ENCODE data around the gene ARHGAP28.

The ARHGAP28 gene

GRCh38 chr18:6878556-6879297 is 149.2 kb downstream of the ARHGAP28 start:
- Mint-ChIP-seq H3K27ac (peak overlapping the region; percentile 78 to 89 (median 84)), H3K4me3 (peak overlapping the region in 1 of 3 experiments; percentile 20), H3K9me3 (no peaks in the 10 kb centered on the region), H3K4me1 (peaks cover 57% of the 10 kb centered on the region), H3K36me3 (ENCODE audit: low read depth) (peaks cover 60% of the 10 kb centered on the region), H3K27me3 (ENCODE audit: low read depth) (no peaks in the 10 kb centered on the region)
- TF ChIP-seq CTCF (IDR thresholded peaks at IDR 0.05; ENCODE audit: unreplicated experiment in 3 of 3), result no peak

GRCh38 chr18:6879508-6880195 is 150.1 kb downstream of the ARHGAP28 start:
- no peak for TF ChIP-seq CTCF (IDR thresholded peaks at IDR 0.05; ENCODE audit: unreplicated experiment in 3 of 3)
- Mint-ChIP-seq H3K27me3 (ENCODE audit: low read depth) (no peaks in the 10 kb centered on the region), H3K9me3 (no peaks in the 10 kb centered on the region), H3K4me3 (no peak overlapping the region), H3K4me1 (peaks cover 61% of the 10 kb centered on the region), H3K36me3 (ENCODE audit: low read depth) (peaks cover 66% of the 10 kb centered on the region), H3K27ac (peak overlapping the region; percentile 78 to 89 (median 84))

DNA sequence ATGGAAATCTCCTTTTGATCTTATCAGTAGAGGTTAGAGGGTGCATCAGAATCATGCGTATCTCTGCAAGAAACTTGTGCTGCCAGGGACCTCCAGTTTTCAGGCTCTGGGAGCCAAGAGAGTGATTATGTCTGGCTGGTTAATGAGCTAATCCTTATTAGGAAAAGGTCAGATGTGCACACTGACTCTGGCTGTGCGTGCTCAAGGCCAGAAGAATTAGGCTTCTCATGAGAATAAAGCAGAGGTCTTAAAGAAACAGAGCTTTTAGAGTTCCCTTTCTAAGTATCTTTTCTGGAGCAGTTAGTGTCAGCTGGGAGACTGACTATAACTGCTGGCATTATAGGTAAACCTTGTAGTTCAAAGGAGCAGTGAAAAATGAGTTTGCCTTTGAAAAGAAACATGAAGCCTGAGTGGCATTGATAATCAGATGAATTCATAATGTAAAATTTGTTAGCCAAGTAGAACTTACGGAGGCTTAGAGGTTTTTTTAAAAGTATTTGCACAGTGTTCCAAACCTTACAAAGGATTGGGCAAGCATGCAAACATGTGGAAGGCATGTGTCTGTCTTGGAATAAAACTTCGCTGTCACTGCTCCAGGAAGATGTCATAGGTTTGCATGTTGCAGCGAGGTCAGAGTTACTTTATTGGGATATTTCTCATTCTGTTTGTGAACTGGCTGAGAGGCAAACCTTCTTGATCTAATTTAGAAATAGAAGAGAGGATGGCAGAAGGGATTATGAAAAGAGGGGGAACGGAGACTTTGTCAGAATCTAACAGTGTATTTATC is 151.7 kb downstream of the ARHGAP28 start:
- Mint-ChIP-seq H3K4me3 (no peak overlapping the region), H3K9me3 (no peaks in the 10 kb centered on the region), H3K36me3 (ENCODE audit: low read depth) (peaks cover 67% of the 10 kb centered on the region), H3K27me3 (ENCODE audit: low read depth) (no peaks in the 10 kb centered on the region), H3K27ac (peak overlapping the region; percentile 78 to 89 (median 84)), H3K4me1 (peaks cover 76% of the 10 kb centered on the region)
- no peak for TF ChIP-seq CTCF (IDR thresholded peaks at IDR 0.05; ENCODE audit: unreplicated experiment in 3 of 3)

DNA sequence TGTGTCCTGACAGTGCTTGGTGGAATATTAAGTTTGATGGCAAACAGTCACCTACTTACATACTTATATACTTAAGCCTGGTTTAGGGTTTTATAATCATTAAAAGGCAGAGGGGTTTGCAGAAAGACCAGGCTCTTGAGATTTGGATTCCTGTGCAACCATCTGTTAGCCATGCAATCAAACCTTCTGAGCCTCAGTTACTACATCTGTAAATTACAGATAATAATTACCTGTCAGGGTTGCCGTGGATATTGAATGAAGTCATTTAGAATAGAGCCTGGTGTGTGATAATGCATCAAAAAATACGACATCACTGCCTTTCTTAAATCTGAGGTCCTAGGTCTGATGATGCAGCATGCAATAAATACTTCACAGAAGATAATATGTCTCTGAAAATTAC is 152.9 kb downstream of the ARHGAP28 start:
- no peak for TF ChIP-seq CTCF (IDR thresholded peaks at IDR 0.05; ENCODE audit: unreplicated experiment in 3 of 3)
- no peak overlapping the region for H3K4me3 Mint-ChIP-seq
- no peaks in the 10 kb centered on the region for H3K9me3 Mint-ChIP-seq
- H3K27me3 Mint-ChIP-seq (ENCODE audit: low read depth), result no peaks in the 10 kb centered on the region
- peaks cover 67% of the 10 kb centered on the region for H3K36me3 Mint-ChIP-seq (ENCODE audit: low read depth)
- peaks cover 68% of the 10 kb centered on the region for H3K4me1 Mint-ChIP-seq
- H3K27ac Mint-ChIP-seq, result peak overlapping the region; percentile 47 to 84 (median 51)

GRCh38 chr18:6885006-6885481 is 155.5 kb downstream of the ARHGAP28 start:
- peaks cover 51% of the 10 kb centered on the region for H3K4me1 Mint-ChIP-seq
- H3K4me3 Mint-ChIP-seq, result peak overlapping the region in 2 of 3 experiments; percentile 36 to 52
- no peak for TF ChIP-seq CTCF (IDR thresholded peaks at IDR 0.05; ENCODE audit: unreplicated experiment in 3 of 3)
- H3K9me3 Mint-ChIP-seq, result no peaks in the 10 kb centered on the region
- peaks cover 67% of the 10 kb centered on the region for H3K36me3 Mint-ChIP-seq (ENCODE audit: low read depth)
- peak overlapping the region; percentile 70 to 89 (median 75) for H3K27ac Mint-ChIP-seq
- no peaks in the 10 kb centered on the region for H3K27me3 Mint-ChIP-seq (ENCODE audit: low read depth)

Data from nephron (organoid).